ENCODE measurements around the gene SH3BP5L.

DNA sequence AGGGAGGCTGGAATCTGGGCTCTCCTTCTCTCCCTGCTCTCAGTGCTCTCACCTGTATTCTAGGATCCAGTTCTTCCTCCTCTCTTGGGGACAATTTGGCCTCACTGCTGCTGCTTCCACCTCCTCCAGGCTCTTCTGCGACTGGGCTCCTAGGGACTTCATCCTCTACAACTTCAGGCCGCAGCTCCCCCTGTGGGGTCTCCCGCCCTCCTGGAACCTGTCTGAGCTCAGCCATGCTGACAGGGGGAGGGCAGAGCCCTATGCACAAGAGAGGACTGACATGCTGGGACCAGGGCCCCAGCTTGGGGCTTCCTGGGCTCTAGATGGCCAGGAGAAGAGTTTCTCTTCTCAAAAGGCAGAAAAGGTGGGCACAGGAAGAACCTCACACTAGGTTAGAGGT lies 1.0 kb downstream of the SH3BP5L start:
- TF ChIP-seq, protein P1, sequence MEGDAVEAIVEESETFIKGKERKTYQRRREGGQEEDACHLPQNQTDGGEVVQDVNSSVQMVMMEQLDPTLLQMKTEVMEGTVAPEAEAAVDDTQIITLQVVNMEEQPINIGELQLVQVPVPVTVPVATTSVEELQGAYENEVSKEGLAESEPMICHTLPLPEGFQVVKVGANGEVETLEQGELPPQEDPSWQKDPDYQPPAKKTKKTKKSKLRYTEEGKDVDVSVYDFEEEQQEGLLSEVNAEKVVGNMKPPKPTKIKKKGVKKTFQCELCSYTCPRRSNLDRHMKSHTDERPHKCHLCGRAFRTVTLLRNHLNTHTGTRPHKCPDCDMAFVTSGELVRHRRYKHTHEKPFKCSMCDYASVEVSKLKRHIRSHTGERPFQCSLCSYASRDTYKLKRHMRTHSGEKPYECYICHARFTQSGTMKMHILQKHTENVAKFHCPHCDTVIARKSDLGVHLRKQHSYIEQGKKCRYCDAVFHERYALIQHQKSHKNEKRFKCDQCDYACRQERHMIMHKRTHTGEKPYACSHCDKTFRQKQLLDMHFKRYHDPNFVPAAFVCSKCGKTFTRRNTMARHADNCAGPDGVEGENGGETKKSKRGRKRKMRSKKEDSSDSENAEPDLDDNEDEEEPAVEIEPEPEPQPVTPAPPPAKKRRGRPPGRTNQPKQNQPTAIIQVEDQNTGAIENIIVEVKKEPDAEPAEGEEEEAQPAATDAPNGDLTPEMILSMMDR (IDR thresholded peaks at IDR 0.05), result no peak
- TF ChIP-seq POLR2A (IDR thresholded peaks at IDR 0.05), result no peak
